ENCODE measurements around the gene STK11. TPM values are rescaled to one million over a fixed set of nuclear protein-coding genes. Genes with fewer than 3 reads are reported as not detected.

The STK11 gene, protein sequence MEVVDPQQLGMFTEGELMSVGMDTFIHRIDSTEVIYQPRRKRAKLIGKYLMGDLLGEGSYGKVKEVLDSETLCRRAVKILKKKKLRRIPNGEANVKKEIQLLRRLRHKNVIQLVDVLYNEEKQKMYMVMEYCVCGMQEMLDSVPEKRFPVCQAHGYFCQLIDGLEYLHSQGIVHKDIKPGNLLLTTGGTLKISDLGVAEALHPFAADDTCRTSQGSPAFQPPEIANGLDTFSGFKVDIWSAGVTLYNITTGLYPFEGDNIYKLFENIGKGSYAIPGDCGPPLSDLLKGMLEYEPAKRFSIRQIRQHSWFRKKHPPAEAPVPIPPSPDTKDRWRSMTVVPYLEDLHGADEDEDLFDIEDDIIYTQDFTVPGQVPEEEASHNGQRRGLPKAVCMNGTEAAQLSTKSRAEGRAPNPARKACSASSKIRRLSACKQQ
- polyA plus RNA-seq (2012; rRNA removed): 53.5 and 55.5 TPM in 2 replicates
- 27.7 and 37.8 TPM in 2 replicates for polyA plus RNA-seq (2012; cell fraction: cytosol; rRNA removed)
- polyA plus RNA-seq (2012; cell fraction: nucleus; rRNA removed): 173 and 201 TPM in 2 replicates

DNA sequence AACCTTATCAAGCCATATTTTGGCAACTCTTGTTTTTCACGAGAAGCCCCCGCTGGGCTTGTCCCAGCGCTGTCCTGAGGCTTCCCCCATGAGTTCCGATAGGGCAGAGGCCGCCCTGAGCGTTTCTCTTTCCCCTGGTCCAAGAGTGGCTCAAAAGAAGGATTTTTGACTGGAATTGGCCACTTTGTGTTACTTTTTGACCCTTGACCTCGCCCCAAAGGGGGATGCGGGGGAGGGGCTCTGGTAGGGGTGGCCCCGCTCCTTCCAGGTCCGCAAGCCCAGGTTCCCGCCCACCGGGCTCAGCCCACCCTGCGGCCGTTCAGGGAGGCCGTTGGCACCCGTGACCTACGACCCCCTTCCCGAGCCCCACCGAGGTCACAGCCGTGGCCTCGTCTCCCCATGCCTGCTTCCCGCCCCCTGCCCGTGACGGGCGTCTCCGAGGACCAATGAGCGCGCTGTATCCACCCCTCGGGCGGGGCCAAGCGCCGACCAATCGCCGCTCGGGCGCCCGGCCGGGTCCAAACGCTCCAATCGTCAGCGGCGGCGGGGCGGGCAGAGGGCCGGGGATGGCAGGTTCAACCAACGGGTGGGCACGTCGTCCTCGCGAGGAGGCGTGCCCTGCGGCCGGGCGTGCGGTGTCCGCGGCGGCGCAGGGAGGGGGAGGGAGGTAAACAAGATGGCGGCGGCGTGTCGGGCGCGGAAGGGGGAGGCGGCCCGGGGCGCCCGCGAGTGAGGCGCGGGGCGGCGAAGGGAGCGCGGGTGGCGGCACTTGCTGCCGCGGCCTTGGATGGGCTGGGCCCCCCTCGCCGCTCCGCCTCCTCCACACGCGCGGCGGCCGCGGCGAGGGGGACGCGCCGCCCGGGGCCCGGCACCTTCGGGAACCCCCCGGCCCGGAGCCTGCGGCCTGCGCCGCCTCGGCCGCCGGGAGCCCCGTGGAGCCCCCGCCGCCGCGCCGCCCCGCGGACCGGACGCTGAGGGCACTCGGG, at the start of gene STK11:
STK11 (plus strand) TSS at position 665 of the 986 bp plus-strand sequence. CDS start 1,136 bp downstream, outside the sequence.
- ChIA-PET POLR2A (no interaction called here), CTCF (interaction anchor here (0.6 to 2.8 kb wide), 2 partner anchors 11 to 92 kb away, joined by 3 to 19 read pairs; no protein-coding TSS in a partner anchor)
- Histone ChIP-seq H3K9ac (peak within 1 kb of the TSS; percentile 84), H3K4me1 (ENCODE audit: control insufficient read depth in 1 of 2, insufficient read depth in 2 of 2, low read depth in 1 of 2, low read length in 1 of 2) (peaks cover 8 to 30% of the 10 kb centered on the region in 2 experiments; a peak in 1 of 4 replicates), H3F3A (replicated peaks; ENCODE audit: insufficient read depth) (peaks cover 27% of the 10 kb centered on the region), H3K4me3 (ENCODE audit: low read depth in 2 of 2, low read length in 1 of 2) (peak within 1 kb of the TSS; percentile 65 to 85), H3K27me3 (ENCODE audit: insufficient read depth) (no peaks in the 10 kb centered on the region), H3K9me3 (no peaks in the 10 kb centered on the region), H3K9me2 (no peaks in the 10 kb centered on the region), H3K27ac (ENCODE audit: low read depth in 2 of 2, low read length in 1 of 2) (peak within 1 kb of the TSS; percentile 47 to 49; a peak in 3 of 4 replicates), H2AFZ (ENCODE audit: low read depth) (peak within 1 kb of the TSS; percentile 67; the same call in 1 of the 2 replicates), H4K20me1 (ENCODE audit: insufficient read depth) (peaks cover 27% of the 10 kb centered on the region), H3K36me3 (replicated peaks in 1 of 2; ENCODE audit: control insufficient read depth in 1 of 2, insufficient read depth in 2 of 2, low read length in 1 of 2) (peaks cover 4 to 5% of the 10 kb centered on the region in 2 experiments), H3K79me2 (ENCODE audit: insufficient read depth) (peaks cover 43% of the 10 kb centered on the region), H3K4me2 (peak within 1 kb of the TSS; percentile 93)
- DNase-seq: peak; percentile 99
- WGBS (ENCODE audit: low lambda C conversion rate): 52% methylated on average over 8 of the region's 114 CpGs
- TF ChIP-seq, protein P1, sequence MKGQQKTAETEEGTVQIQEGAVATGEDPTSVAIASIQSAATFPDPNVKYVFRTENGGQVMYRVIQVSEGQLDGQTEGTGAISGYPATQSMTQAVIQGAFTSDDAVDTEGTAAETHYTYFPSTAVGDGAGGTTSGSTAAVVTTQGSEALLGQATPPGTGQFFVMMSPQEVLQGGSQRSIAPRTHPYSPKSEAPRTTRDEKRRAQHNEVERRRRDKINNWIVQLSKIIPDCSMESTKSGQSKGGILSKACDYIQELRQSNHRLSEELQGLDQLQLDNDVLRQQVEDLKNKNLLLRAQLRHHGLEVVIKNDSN (IDR thresholded peaks at IDR 0.05; ENCODE audit: borderline replicate concordance, low read depth): no peak
- TF ChIP-seq TCF12 (IDR thresholded peaks at IDR 0.05): no peak
- TF ChIP-seq MXI1 (IDR thresholded peaks at IDR 0.05; ENCODE audit: low read depth, low read length): peak; percentile 46; the same call in 1 of the 2 replicates
- TF ChIP-seq, protein P2, sequence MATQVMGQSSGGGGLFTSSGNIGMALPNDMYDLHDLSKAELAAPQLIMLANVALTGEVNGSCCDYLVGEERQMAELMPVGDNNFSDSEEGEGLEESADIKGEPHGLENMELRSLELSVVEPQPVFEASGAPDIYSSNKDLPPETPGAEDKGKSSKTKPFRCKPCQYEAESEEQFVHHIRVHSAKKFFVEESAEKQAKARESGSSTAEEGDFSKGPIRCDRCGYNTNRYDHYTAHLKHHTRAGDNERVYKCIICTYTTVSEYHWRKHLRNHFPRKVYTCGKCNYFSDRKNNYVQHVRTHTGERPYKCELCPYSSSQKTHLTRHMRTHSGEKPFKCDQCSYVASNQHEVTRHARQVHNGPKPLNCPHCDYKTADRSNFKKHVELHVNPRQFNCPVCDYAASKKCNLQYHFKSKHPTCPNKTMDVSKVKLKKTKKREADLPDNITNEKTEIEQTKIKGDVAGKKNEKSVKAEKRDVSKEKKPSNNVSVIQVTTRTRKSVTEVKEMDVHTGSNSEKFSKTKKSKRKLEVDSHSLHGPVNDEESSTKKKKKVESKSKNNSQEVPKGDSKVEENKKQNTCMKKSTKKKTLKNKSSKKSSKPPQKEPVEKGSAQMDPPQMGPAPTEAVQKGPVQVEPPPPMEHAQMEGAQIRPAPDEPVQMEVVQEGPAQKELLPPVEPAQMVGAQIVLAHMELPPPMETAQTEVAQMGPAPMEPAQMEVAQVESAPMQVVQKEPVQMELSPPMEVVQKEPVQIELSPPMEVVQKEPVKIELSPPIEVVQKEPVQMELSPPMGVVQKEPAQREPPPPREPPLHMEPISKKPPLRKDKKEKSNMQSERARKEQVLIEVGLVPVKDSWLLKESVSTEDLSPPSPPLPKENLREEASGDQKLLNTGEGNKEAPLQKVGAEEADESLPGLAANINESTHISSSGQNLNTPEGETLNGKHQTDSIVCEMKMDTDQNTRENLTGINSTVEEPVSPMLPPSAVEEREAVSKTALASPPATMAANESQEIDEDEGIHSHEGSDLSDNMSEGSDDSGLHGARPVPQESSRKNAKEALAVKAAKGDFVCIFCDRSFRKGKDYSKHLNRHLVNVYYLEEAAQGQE (IDR thresholded peaks at IDR 0.05; ENCODE audit: low read depth, low read length): 0 out of 2 replicates have a peak, but pooled peaks have one; percentile 43
- TF ChIP-seq RAD21 (IDR thresholded peaks at IDR 0.05; ENCODE audit: low read length): no peak
- TF ChIP-seq YY1 (IDR thresholded peaks at IDR 0.05; ENCODE audit: low read depth): peak; percentile 92
- TF ChIP-seq FOXM1 (IDR thresholded peaks at IDR 0.05; ENCODE audit: low read depth): no peak
- TF ChIP-seq ELF1 (IDR thresholded peaks at IDR 0.05): no peak
- TF ChIP-seq, protein P3, sequence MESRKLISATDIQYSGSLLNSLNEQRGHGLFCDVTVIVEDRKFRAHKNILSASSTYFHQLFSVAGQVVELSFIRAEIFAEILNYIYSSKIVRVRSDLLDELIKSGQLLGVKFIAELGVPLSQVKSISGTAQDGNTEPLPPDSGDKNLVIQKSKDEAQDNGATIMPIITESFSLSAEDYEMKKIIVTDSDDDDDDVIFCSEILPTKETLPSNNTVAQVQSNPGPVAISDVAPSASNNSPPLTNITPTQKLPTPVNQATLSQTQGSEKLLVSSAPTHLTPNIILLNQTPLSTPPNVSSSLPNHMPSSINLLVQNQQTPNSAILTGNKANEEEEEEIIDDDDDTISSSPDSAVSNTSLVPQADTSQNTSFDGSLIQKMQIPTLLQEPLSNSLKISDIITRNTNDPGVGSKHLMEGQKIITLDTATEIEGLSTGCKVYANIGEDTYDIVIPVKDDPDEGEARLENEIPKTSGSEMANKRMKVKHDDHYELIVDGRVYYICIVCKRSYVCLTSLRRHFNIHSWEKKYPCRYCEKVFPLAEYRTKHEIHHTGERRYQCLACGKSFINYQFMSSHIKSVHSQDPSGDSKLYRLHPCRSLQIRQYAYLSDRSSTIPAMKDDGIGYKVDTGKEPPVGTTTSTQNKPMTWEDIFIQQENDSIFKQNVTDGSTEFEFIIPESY (IDR thresholded peaks at IDR 0.05; ENCODE audit: borderline replicate concordance, low read depth): peak; percentile 81; the same call in 1 of the 2 replicates
- TF ChIP-seq RXRA (IDR thresholded peaks at IDR 0.05; ENCODE audit: borderline replicate concordance, low read depth): no peak
- TF ChIP-seq, protein P4, sequence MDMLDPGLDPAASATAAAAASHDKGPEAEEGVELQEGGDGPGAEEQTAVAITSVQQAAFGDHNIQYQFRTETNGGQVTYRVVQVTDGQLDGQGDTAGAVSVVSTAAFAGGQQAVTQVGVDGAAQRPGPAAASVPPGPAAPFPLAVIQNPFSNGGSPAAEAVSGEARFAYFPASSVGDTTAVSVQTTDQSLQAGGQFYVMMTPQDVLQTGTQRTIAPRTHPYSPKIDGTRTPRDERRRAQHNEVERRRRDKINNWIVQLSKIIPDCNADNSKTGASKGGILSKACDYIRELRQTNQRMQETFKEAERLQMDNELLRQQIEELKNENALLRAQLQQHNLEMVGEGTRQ (IDR thresholded peaks at IDR 0.05; ENCODE audit: borderline replicate concordance, low read depth, low read length): no peak
- no peak for TF ChIP-seq EZH2phosphoT487 (IDR thresholded peaks at IDR 0.05; ENCODE audit: borderline replicate concordance, low read depth)
- TF ChIP-seq, protein P5, sequence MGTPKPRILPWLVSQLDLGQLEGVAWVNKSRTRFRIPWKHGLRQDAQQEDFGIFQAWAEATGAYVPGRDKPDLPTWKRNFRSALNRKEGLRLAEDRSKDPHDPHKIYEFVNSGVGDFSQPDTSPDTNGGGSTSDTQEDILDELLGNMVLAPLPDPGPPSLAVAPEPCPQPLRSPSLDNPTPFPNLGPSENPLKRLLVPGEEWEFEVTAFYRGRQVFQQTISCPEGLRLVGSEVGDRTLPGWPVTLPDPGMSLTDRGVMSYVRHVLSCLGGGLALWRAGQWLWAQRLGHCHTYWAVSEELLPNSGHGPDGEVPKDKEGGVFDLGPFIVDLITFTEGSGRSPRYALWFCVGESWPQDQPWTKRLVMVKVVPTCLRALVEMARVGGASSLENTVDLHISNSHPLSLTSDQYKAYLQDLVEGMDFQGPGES (IDR thresholded peaks at IDR 0.05; ENCODE audit: low read depth, low read length): peak; percentile 76
- TF ChIP-seq POLR2AphosphoS5 (IDR thresholded peaks at IDR 0.05; ENCODE audit: low read depth, low read length): peak; percentile 46; the same call in 1 of the 2 replicates
- TF ChIP-seq GABPA (IDR thresholded peaks at IDR 0.05; ENCODE audit: low read depth): no peak
- no peak for TF ChIP-seq GATA2 (CRISPR knock-in tag; IDR thresholded peaks at IDR 0.05)
- peak; percentile 51 for TF ChIP-seq NRF1 (IDR thresholded peaks at IDR 0.05; ENCODE audit: low read depth, low read length)
- TF ChIP-seq NFIC (IDR thresholded peaks at IDR 0.05; ENCODE audit: borderline replicate concordance): no peak
- peak; percentile 95 for TF ChIP-seq TAF1 (IDR thresholded peaks at IDR 0.05; ENCODE audit: borderline replicate concordance, low read depth, low read length)

Measured in SK-N-SH (cell line).